ENCODE results near the gene CNGB1.

CNGB1 gene

GRCh38 chr16:57888128-57888527, 82.8 kb downstream of the CNGB1 start:
- no peak for TF ChIP-seq TAF1 (IDR thresholded peaks at IDR 0.05; ENCODE audit: low read depth)
- no peak for TF ChIP-seq MAX (IDR thresholded peaks at IDR 0.05)
- no peak for TF ChIP-seq YY1 (IDR thresholded peaks at IDR 0.05; ENCODE audit: low read depth)
- TF ChIP-seq CREB1 (IDR thresholded peaks at IDR 0.05; ENCODE audit: low read depth) = no peak
- no peak for TF ChIP-seq RAD21 (IDR thresholded peaks at IDR 0.05; ENCODE audit: low read depth)
- TF ChIP-seq REST (IDR thresholded peaks at IDR 0.05; ENCODE audit: low read depth) = no peak
- TF ChIP-seq EGR1 (IDR thresholded peaks at IDR 0.05) = no peak
- no peak for TF ChIP-seq CEBPB (IDR thresholded peaks at IDR 0.05)
- TF ChIP-seq USF1 (IDR thresholded peaks at IDR 0.05) = no peak
- no peak for TF ChIP-seq TEAD4 (IDR thresholded peaks at IDR 0.05)
- TF ChIP-seq FOXM1 (IDR thresholded peaks at IDR 0.05; ENCODE audit: borderline replicate concordance, low read depth) = no peak
- no peak for TF ChIP-seq ZBTB7A (IDR thresholded peaks at IDR 0.05; ENCODE audit: low read depth)
- TF ChIP-seq EP300 (IDR thresholded peaks at IDR 0.05; ENCODE audit: borderline replicate concordance) = no peak
- TF ChIP-seq TCF12 (IDR thresholded peaks at IDR 0.05; ENCODE audit: low read depth) = no peak
- TF ChIP-seq NFIC (IDR thresholded peaks at IDR 0.05) = no peak

GRCh38 chr16:57887711-57888110, 83.2 kb downstream of the CNGB1 start:
- no peak for TF ChIP-seq USF1 (IDR thresholded peaks at IDR 0.05)

- no peak for TF ChIP-seq EP300 (IDR thresholded peaks at IDR 0.05; ENCODE audit: borderline replicate concordance)
- TF ChIP-seq TCF12 (IDR thresholded peaks at IDR 0.05; ENCODE audit: low read depth) = no peak
- no peak for TF ChIP-seq CEBPB (IDR thresholded peaks at IDR 0.05)
- TF ChIP-seq ZBTB7A (IDR thresholded peaks at IDR 0.05; ENCODE audit: low read depth) = no peak
- TF ChIP-seq MAX (IDR thresholded peaks at IDR 0.05) = no peak
- no peak for TF ChIP-seq YY1 (IDR thresholded peaks at IDR 0.05; ENCODE audit: low read depth)
- no peak for TF ChIP-seq EGR1 (IDR thresholded peaks at IDR 0.05)
- TF ChIP-seq USF1 (IDR thresholded peaks at IDR 0.05) = no peak
- TF ChIP-seq FOXM1 (IDR thresholded peaks at IDR 0.05; ENCODE audit: borderline replicate concordance, low read depth) = no peak
- no peak for TF ChIP-seq CREB1 (IDR thresholded peaks at IDR 0.05; ENCODE audit: low read depth)
- no peak for TF ChIP-seq RAD21 (IDR thresholded peaks at IDR 0.05; ENCODE audit: low read depth)
- no peak for TF ChIP-seq TAF1 (IDR thresholded peaks at IDR 0.05; ENCODE audit: low read depth)
These were observed 84.5 kb downstream of the CNGB1 start for GRCh38 chr16:57886427-57886826.

GRCh38 chr16:57884655-57885133, 86.2 kb downstream of the CNGB1 start:
- no peak for TF ChIP-seq YY1 (IDR thresholded peaks at IDR 0.05; ENCODE audit: low read depth)
- no peak for TF ChIP-seq NFIC (IDR thresholded peaks at IDR 0.05)
- no peak for TF ChIP-seq FOXM1 (IDR thresholded peaks at IDR 0.05; ENCODE audit: borderline replicate concordance, low read depth)
- TF ChIP-seq TAF1 (IDR thresholded peaks at IDR 0.05; ENCODE audit: low read depth) = no peak
- TF ChIP-seq MAX (IDR thresholded peaks at IDR 0.05) = no peak
- TF ChIP-seq TCF12 (IDR thresholded peaks at IDR 0.05; ENCODE audit: low read depth) = no peak
- no peak for TF ChIP-seq CREB1 (IDR thresholded peaks at IDR 0.05; ENCODE audit: low read depth)
- TF ChIP-seq TEAD4 (IDR thresholded peaks at IDR 0.05) = no peak
- TF ChIP-seq EGR1 (IDR thresholded peaks at IDR 0.05) = no peak
- TF ChIP-seq CEBPB (IDR thresholded peaks at IDR 0.05) = no peak
- TF ChIP-seq USF1 (IDR thresholded peaks at IDR 0.05) = no peak
- TF ChIP-seq EP300 (IDR thresholded peaks at IDR 0.05; ENCODE audit: borderline replicate concordance) = no peak
- TF ChIP-seq RAD21 (IDR thresholded peaks at IDR 0.05; ENCODE audit: low read depth) = no peak
- no peak for TF ChIP-seq REST (IDR thresholded peaks at IDR 0.05; ENCODE audit: low read depth)
- TF ChIP-seq ZBTB7A (IDR thresholded peaks at IDR 0.05; ENCODE audit: low read depth) = no peak
